HG03108 (cell line): ENCODE measurements around the gene CYTH3.

Experiments
- ATAC-seq: cut with Tn5 transposase; IDR thresholded peaks from one replicate; pipeline ENCODE4 v1.9.1; 2021; ENCODE audit warnings: moderate library complexity; ENCODE audit not compliant: unreplicated experiment

Gene CYTH3

GRCh38 chr7:6258440-6259182, 13.8 kb downstream of the CYTH3 start:
- no peak for ATAC-seq

- no peak for ATAC-seq
These were observed 14.7 kb downstream of the CYTH3 start for GRCh38 chr7:6257675-6258074.

- ATAC-seq: peak; percentile 65
These were observed 15.5 kb downstream of the CYTH3 start for GRCh38 chr7:6256677-6257535.

GRCh38 chr7:6256109-6256483, 16.3 kb downstream of the CYTH3 start:
- ATAC-seq: no peak

- ATAC-seq: no peak
These were observed 17.6 kb downstream of the CYTH3 start for GRCh38 chr7:6254866-6255265.

GRCh38 chr7:6252748-6253147, 19.7 kb downstream of the CYTH3 start:
- ATAC-seq: no peak

- ATAC-seq: no peak
These were observed 20.1 kb downstream of the CYTH3 start for GRCh38 chr7:6252341-6252746.

GRCh38 chr7:6251653-6252052, 20.8 kb downstream of the CYTH3 start:
- ATAC-seq: no peak

- peak; percentile 74 for ATAC-seq
These were observed 22.0 kb downstream of the CYTH3 start for GRCh38 chr7:6250364-6250833.

GRCh38 chr7:6249043-6249442, 23.4 kb downstream of the CYTH3 start:
- no peak for ATAC-seq

GRCh38 chr7:6248581-6248980, 23.8 kb downstream of the CYTH3 start:
- no peak for ATAC-seq

- no peak for ATAC-seq
These were observed 26.0 kb downstream of the CYTH3 start for GRCh38 chr7:6246251-6246917.

GRCh38 chr7:6244021-6244420, 28.4 kb downstream of the CYTH3 start:
- no peak for ATAC-seq

- ATAC-seq: no peak
These were observed 29.3 kb downstream of the CYTH3 start for GRCh38 chr7:6243168-6243567.

GRCh38 chr7:6242561-6242960, 29.9 kb downstream of the CYTH3 start:
- no peak for ATAC-seq

- no peak for ATAC-seq
These were observed 30.8 kb downstream of the CYTH3 start for GRCh38 chr7:6241607-6241973.

GRCh38 chr7:6238309-6238925, 34.0 kb downstream of the CYTH3 start:
- ATAC-seq: no peak

GRCh38 chr7:6237730-6238129, 34.7 kb downstream of the CYTH3 start:
- no peak for ATAC-seq

- ATAC-seq: no peak
These were observed 35.4 kb downstream of the CYTH3 start for GRCh38 chr7:6237011-6237410.

GRCh38 chr7:6235029-6235871, 37.2 kb downstream of the CYTH3 start:
- no peak for ATAC-seq
